GM19351 (cell line): ENCODE measurements around the gene CCDC102B.
"Not testable (repeated sequence)": the region's sequence is repeated elsewhere in the genome, so short reads cannot be mapped to it uniquely, and the experiment has no call there.

Experiments
- ATAC-seq: cut with Tn5 transposase; IDR thresholded peaks from one replicate; pipeline ENCODE4 v1.9.1; 2021; ENCODE audit warnings: mild to moderate bottlenecking, moderate library complexity; ENCODE audit not compliant: unreplicated experiment

CCDC102B gene

DNA sequence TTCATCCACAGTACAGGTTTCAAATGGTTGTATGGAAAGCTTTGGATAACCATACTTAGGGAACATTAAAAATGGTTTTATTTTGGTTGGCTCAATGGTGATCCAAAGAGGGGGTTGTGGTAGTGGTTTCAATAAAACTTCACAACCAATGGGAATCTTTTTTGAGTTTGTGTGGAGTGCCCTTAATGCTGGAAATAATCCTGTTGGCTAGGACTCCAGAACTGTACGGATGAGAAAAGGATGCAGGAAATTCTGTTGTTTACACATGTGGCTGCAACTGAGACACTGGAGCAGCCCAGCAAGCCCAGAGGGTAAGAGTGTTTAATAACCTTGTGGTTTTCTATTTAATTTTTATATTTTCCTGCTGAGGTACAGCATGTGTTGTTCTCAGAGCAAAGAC is at the start of gene CCDC102B:
Gene CCDC102B (plus strand): TSS at position 210 of the 400 bp plus-strand sequence. CDS start 38,684 bp downstream, outside the sequence.
- ATAC-seq, result no peak

DNA sequence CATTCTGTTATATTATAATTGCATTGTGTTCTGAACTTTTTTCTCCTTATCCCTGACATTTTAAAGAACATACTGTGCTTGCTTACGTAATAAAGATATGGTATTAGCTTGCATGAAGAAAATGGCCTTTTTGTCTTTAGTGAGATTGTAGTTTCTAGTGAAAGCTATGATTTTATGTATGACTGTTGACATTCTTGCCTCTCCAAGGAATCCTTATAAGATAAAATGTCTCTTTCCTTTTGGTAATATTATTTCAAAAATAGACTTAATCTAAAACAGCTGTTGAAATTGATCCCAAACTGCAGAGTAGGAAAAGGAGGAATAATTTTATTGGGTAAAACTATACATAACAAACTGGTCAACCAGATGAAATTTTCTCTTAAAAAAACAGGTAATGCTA is 40.8 kb upstream of the CCDC102B start:
- ATAC-seq, result no peak

DNA sequence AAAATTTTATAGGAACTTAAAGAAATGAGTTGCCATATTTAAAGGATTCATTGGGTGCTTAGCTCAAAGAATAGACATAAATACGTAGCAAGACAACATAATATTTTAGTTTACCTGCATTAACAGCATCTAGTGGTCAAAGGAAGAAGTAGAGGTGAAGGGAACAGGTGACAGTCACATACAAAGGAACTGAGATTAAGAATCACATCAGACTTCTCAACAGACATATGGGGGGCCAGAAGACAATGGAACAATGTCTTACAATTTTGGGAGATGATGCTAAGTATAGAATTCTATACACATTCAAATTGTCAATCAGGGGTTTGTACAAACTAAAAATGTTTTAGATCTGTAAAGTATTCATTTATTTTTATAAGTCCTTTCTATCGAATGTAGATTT is 38.6 kb upstream of the CCDC102B start:
- ATAC-seq, result no peak

DNA sequence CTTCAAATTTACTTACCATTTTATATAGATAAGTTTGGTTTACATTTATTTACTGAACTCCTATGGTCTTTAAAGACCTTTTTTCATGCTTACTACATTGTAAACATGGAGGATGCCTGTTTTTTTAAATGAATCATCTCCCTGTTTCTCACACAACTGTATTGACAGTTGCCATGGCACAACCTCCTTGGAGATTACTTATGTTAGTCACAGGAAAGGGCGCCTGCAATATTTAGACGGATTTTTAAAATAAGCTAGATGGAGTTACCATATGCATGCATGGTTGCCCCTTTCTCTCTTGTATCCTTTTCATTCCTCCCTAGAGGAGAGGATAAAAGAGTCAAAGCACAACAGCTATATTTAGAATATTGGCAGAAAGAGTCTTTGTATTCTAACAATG is 34.8 kb upstream of the CCDC102B start:
- ATAC-seq, result no peak

DNA sequence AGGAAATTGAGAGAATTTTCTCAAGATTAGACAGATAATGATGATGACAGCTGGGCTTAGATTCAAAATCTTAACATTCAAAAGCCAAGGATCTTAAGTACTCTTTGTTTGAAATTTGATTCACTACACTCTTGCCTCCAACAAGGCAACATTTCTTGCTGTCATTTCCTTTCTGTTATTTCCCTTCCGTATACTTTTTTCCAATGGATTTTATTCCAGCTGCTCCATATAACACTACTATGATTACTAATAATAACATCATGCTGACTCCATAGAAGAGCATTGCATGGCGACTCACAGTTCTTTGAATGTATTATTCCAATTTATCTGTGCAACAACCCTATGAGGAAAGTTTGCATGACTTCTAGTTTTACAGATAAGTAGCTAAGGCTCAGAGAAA is 33.9 kb upstream of the CCDC102B start:
- ATAC-seq, result no peak

DNA sequence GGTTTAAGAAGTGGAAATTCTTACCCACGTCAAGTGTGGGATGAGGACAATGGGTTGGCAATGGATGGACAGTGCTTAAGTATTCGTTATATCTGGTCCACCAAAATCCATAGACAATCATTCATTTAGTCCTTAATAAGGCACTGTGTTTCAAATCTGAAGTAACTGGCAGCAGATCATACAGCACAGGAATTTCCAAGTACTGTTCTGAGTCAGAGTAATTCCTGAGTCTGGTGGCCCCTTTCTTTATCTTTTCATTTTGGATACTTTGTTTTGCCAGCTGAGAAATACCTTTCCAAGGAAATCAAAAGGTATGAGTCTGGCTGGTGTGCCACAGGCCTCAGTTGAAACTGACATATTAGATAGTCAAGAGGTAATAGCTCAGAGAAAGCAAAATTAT is 31.4 kb upstream of the CCDC102B start:
- no peak for ATAC-seq

DNA sequence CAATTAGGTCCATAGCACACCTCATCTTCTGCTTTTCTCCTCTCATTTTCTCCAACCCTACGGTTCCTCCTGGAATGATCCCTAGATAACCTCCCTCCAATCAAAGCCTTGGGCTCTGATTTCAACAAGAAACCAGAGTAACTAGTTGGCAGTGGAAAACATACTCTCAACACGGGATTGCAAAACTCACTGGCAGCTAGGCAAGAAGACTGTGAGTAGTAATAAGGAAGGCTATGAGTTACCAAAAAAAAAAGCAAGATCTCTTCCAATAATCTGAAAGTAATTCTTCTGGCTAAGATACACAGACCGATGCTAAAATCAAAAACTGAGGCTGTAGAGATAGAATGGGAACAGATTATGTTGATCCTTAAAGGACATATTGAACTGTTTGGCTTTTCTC is 28.4 kb upstream of the CCDC102B start:
- ATAC-seq, result no peak

DNA sequence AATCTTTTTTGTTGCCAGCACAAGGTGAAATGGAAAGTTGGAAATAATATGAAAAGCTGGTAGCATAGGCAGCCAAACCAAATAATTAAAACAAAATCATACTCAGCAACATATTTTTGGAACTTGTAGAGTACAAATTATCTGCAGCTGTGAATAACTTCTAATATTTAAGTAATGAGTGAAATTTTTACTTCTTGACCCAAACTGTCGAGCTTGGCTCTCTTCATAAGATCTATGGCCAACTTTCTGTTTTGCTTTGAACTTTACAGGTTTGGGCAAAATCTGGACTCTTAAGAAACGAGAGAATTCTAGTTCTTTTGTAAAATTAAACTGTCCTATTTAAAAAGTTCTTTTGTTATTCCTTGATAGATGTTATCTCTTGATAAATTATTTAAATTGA is 25.6 kb upstream of the CCDC102B start:
- no peak for ATAC-seq

DNA sequence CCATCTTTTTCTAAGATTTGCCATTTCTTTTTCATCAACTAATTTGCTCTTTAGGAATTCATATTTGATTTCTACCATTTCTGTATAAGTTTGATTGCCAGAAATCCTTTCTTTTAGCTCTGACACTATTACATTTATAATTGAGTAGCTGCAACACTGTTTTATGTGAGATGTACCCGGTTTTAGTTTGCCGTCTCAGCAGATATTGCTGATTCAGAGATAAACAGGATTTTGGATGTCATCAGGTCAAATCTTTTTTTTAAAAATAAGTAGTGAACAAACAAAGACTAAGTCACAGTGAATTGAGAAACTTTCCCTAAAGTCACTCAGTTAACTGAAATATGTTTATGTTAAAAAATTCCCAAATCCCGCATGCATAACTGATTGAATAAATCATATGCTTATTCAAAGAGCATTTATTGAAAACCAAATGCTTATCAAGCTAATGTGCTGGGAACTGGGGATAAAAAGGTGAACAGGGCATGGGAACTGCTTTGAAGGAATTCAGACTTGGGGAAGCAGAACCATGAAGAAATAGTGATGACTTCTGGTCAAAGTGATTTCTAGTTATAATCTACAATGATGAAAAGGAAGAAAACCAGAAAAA is 19.5 kb upstream of the CCDC102B start:
- no peak for ATAC-seq

DNA sequence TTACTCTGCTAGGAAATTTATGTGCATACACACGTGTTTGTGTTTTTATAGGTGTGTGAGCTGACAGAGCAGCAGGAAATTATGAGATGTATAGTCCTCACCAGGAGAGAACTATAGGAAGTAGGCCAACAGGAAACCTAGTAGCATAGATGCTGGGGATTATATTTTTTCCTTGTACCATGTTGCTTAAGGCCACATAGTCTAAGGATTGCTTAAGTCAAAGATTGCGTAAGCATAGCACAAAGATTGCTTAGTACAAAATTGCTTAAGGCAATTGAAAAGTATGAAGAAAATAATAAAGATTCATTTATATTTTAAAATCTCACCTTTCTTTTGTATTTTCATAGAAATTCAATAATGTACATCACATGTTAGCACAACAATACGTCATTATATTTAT is 18.7 kb upstream of the CCDC102B start:
- ATAC-seq, result no peak

DNA sequence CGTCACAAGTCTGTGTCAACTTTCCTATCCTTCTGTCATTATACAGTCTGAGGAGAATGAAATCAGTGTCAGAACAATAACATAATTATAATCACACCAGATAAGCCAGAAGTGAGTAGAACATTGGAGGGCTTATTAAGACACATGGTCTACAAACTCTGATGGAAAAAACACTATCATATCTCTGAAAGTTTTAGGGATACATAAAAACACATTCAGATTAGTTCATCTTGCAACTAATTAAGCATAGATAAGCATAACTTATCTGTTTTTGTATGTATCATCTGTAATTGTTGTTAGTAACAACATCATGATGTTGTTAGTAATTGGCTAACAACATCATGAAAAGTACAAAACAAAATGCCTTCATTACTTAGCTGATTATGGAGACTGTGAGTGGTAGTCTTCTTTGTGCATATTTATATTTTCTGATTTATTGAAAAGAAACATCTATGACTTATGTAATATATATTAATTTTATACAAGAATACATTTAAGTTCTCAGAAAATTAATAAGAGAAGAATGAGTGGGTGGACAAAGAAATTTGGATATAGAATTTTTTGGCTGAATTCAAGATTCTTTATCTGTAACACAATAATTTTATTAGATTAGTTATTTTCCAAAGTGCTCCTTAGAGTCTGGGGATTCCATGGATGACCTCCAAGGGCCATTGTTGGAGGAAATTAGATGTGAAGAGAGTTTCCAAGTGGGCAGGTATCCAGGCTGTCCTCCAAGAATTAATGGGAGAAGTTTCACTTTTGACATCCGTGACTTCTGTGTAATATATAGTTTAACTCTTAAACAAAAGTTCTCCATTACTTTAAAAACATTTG is 16.9 kb upstream of the CCDC102B start:
- ATAC-seq, result no peak

DNA sequence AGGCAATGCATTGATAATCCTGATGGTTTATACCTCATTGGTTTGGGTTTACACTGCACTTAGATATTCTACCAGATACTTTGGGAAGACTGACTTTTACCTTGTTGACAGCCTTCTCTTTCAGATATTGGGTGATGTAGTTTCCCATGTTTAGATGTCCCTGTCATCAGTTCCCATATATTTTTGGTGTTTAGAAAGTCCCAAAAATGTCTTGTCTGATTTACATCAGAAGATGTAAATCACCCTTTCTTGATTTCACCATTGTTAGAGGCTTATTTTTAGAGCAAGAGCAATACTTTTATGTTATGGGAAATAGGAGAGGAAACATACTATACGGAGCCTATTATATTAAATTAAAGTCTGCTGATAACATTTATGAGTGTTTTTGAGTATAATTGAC is 14.4 kb upstream of the CCDC102B start:
- ATAC-seq, result no peak

DNA sequence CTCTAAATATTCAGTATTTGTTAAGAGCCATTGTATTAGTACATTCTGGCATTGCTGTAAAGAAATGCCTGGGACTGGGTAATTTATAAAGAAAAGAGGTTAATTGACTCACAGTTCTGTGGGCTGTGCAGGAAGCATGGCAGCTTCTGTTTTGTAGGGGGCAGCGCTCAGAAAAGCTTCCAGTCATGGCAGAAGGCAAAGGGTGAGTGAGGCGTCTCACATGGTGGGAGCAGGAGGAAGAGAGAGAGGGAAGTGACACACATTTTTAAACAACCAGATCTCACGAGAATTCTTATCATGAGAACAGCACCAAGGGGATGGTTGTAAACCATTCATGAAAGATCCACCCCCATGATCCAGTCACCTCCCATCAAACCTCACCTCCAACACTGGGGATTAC is 13.8 kb upstream of the CCDC102B start:
- no peak for ATAC-seq

DNA sequence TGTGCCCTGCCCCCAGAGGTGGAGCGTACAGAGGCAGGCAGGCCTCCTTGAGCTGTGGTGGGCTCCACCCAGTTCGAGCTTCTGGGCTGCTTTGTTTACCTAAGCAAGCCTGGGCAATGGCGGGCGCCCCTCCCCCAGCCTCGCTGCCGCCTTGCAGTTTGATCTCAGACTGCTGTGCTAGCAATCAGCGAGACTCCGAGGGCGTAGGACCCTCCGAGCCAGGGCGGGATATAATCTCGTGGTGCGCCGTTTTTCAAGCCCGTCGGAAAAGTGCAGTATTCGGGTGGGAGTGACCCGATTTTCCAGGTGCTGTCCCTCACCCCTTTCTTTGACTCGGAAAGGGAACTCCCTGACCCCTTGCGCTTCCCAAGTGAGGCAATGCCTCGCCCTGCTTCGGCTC is 7.6 kb upstream of the CCDC102B start:
- ATAC-seq, result not testable (repeated sequence)

DNA sequence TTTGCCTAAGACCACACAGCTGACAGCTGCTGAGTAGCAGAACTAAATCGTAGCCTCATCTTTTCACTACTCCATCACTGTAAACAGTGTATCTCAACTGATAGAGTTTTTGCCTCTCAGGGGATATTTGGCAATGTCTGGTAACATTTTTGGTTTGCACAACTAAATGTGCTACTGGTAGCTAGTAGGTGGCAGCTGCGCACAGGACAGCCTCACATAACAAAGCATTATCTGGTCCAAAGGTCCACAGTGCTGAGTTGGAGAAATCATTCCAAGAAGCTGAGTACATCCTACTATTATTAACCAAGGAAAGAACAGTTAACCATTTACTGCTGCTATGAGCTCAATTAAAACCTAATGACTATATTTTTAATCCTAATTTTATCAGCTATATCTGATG is 6.1 kb upstream of the CCDC102B start:
- no peak for ATAC-seq

DNA sequence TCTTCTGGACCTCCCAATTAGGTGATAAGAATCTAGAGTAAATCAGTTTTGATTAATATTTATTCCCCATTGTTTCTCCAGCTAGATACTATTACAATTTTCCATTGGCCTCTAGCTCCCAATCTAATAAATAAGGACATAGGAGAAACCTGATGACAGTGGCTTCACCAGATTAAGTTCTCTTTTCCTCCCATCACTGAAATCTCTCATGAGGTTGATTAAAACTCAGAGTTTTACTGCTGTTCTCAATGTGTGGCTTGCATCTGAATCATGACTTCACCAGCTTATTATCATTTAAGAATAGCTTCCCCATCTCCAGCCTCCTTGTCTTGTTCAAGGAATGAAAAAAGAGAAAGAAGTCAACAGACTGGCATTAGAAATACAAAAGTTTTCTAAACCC is 3.9 kb upstream of the CCDC102B start:
- no peak for ATAC-seq

DNA sequence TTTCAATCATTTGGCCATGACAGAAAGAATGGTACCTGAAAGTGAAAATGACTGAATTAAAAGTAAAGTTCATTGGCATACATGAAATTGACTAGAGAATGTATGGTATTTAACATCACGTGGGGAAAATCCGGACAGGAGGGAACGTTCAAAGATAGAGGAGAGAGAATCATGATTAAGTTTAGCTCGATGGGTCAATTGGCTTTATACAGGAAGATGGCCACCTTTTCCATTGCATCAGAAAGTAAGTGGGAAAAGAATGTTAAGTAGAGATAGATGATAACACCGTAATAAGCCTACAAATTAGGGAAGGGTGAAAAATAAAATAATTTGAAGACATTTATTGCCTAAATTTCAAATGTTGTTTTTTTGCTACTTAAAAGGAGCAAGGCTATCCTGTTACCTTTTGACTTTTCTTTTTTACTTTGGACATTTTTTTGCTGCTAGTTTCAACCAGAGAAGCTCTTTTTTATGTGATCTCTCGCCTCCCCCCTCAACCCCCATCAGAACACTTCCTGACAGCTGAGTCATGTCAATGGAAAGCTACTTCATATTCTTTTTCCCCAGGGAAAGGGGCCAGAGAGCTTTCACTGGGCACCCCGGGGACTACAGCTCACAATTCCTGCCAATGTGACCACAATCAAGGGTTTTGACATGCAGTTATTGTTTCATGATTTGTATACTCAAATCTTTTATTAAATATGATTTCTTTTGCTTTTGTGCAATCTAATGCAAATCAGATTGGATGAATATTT is 767 bp upstream of the CCDC102B start:
- no peak for ATAC-seq

DNA sequence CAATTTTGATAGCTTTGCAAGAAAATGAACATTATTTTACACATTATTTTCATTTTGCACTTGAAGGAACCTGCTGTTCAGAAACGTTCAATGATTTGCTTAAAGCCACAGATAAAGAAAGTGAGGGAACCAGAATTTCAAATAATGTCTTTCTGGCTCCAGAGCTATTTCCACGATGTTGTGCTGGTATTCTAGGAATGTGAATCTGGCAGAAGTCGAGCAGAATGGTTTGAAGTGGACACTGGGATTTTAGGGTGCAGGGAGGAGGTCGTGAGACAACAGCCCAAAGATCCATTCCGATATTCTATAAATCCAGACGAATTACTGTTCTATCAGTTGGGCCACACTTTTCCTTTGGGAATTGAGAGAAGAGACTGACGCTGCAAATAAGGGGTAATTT is 2.2 kb downstream of the CCDC102B start:
- no peak for ATAC-seq

DNA sequence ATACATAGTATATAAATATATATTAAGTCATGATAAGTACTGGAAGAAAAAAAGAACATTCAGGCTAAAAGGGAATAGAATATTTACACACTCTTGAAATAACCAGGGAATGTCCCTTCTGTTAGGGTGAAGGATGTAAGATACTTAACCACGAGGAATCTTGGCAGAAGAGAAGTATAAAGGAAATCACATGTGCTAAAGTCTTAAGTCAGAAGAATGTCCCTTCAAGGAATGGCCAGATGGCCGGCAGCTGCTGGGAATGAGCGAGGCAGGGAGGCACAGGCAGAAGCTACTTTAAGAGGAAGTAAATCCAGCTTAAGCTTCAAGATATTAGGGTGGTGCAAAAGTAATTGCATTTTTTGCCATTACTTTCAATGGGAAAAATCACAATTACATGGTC is 5.5 kb downstream of the CCDC102B start:
- ATAC-seq, result no peak

DNA sequence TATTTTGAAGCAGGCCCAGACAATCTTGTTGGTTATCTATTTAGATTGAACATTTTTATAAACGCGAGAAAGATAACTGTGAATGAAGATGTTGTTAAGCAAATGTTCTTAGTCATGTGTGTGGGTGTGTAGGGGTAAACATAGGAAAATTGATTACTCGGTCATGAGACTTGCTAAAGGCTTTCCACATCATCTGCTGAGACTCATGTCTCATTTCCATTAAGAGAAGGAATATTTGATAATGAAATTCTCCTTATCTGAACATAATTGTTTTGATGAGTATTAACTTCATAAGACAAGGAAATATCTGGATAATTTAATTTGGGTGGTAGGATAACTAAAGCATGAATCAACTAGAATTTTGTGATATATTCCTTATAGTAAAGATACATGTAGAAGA is 19.7 kb downstream of the CCDC102B start:
- no peak for ATAC-seq

DNA sequence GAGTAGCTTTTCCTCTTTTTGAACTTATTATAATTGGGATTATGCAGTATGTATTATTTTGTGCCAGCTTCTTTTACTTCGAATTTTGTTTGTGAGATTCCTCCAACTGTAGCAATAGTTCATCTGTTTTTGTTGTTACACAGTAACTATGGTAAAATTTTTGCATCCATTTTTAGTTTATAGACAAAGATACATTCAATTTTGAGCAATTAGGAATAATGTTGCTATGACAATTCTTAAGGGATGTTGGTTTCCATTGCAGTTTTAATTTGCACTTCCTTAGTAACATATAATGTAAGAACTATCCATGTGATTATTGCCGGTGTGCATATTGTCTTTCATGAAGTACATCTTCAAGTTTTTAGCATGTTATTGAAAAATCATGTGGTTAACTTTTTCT is 20.7 kb downstream of the CCDC102B start:
- no peak for ATAC-seq

DNA sequence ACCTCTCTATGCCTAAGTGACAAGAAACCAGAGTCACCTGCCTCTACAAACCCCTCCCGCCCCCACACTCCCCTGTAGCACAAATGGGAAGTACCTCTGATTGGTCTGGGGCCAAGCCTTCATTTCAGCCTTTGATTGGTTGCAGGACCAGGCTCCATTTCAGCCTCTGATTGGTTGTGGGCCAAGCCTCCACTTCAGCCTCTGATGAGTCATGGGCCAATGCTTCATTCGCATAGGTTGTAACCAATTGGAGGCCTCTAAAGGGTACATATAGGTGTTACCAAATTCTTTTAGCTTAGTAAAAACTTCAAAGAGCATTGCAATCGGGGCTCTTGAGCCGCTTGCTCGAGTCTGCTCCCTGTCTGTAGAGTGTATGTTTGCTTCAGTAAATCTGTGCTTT is 25.0 kb downstream of the CCDC102B start:
- ATAC-seq, result no peak
